H1 (cell line): Measurements from ENCODE around the gene CCDC18. TPM values are rescaled to one million over a fixed set of nuclear protein-coding genes. Genes with fewer than 3 reads are reported as not detected.
"Not testable (repeated sequence)": the region's sequence is repeated elsewhere in the genome, so short reads cannot be mapped to it uniquely, and the experiment has no call there.

Experiments
- CTCF ChIA-PET: fragments of 300-600 bp; sonication (Branson Sonifier 250); formaldehyde crosslinking; loops from one replicate; lab custom pipeline; 2021; ENCODE audit not compliant: partially characterized antibody; lab: Charles Lee
- POLR2A ChIA-PET: fragments of 300-600 bp; sonication (Branson Sonifier 250); formaldehyde crosslinking; loops from one replicate; lab custom pipeline; 2021; ENCODE audit warnings: inconsistent platforms; ENCODE audit not compliant: partially characterized antibody; lab: Charles Lee
- DNase-seq, 2 experiments: peaks; one replicate each; pipeline versions ENCODE4 v3.0.0 to v3.0.0-alpha.2; 2010 to 2022; ENCODE audit warnings: low spot score in 2 of 2, low read depth in 1 of 2, mixed read lengths in 1 of 2
- FAIRE-seq: peaks from 2 replicates; lab custom pipeline; 2011; peaks lifted over from hg19 to GRCh38; lab: Jason Lieb, UNC
- H2AFZ ChIP-seq: 2 replicates; pipeline ENCODE4 v1.8.1; 2012; ENCODE audit warnings: low read length, inconsistent platforms
- H2AK5ac ChIP-seq: 2 replicates; pipeline ENCODE4 v1.6.1; 2013; ENCODE audit warnings: low read depth, low read length
- H2BK120ac ChIP-seq: replicated peaks from 2 replicates; pipeline ENCODE3; 2013; ENCODE audit warnings: low read depth, low read length, inconsistent platforms
- H2BK12ac ChIP-seq: 2 replicates; pipeline ENCODE4 v1.6.1; 2013; ENCODE audit warnings: low read depth, low read length
- H2BK15ac ChIP-seq: 2 replicates; pipeline ENCODE4 v1.6.1; 2013; ENCODE audit warnings: low read length
- H2BK20ac ChIP-seq: 2 replicates; pipeline ENCODE4 v1.6.1; 2013; ENCODE audit warnings: low read length
- H2BK5ac ChIP-seq: 2 replicates; pipeline ENCODE4 v1.6.1; 2013; ENCODE audit warnings: low read depth, low read length
- H3K14ac ChIP-seq: 2 replicates; pipeline ENCODE4 v1.6.1; 2013; ENCODE audit warnings: inconsistent platforms; ENCODE audit not compliant: insufficient read length
- H3K18ac ChIP-seq: 2 replicates; pipeline ENCODE4 v1.6.1; 2013; ENCODE audit warnings: low read length; ENCODE audit errors: extremely low read depth
- H3K23ac ChIP-seq: 2 replicates; pipeline ENCODE4 v1.6.1; 2013; ENCODE audit warnings: inconsistent platforms; ENCODE audit not compliant: insufficient read length
- H3K23me2 ChIP-seq: 2 replicates; pipeline ENCODE4 v1.6.1; 2013; ENCODE audit warnings: low read depth, low read length
- H3K27ac ChIP-seq: 2 replicates; pipeline ENCODE4 v1.6.1; 2011; ENCODE audit warnings: low read depth, low read length, inconsistent platforms
- H3K27me3 ChIP-seq, 4 experiments: replicated peaks in 1 of 4; 1 replicate in 1 of 4; 2 replicates in 3 of 4; pipeline versions ENCODE4 v1.6.1 to v1.8.1; 2011 to 2013; ENCODE audit warnings: low read length in 3 of 4, mild to moderate bottlenecking in 3 of 4, inconsistent platforms in 2 of 4, mixed read lengths in 2 of 4, moderate library complexity in 1 of 4; ENCODE audit not compliant: control insufficient read depth in 3 of 4, insufficient read depth in 3 of 4; ENCODE audit errors: extremely low read depth in 1 of 4
- H3K36me3 ChIP-seq, 4 experiments: 2 replicates each; pipeline versions ENCODE4 v1.6.1 to v1.8.1; 2011 to 2013; ENCODE audit warnings: mild to moderate bottlenecking in 4 of 4, low read length in 3 of 4, moderate library complexity in 2 of 4, control low read depth in 1 of 4, inconsistent platforms in 1 of 4; ENCODE audit not compliant: insufficient read depth in 4 of 4, control insufficient read depth in 2 of 4
- H3K4ac ChIP-seq: replicated peaks from 2 replicates; pipeline ENCODE3; 2013; ENCODE audit warnings: low read length, low read depth, mixed read lengths, inconsistent platforms; ENCODE audit not compliant: insufficient read length
- H3K4me1 ChIP-seq, 4 experiments: replicated peaks in 1 of 4; 1 replicate in 1 of 4; 2 replicates in 3 of 4; pipeline versions ENCODE4 v1.6.1 to v1.8.1; 2011 to 2013; ENCODE audit warnings: low read length in 3 of 4, inconsistent platforms in 2 of 4, mixed read lengths in 1 of 4; ENCODE audit not compliant: insufficient read depth in 4 of 4, control insufficient read depth in 3 of 4
- H3K4me2 ChIP-seq, 2 experiments: 2 replicates each; pipeline versions ENCODE4 v1.6.1 to v1.8.1; 2011 to 2013; ENCODE audit warnings: low read depth in 2 of 2, low read length in 2 of 2, control low read depth in 1 of 2, inconsistent platforms in 1 of 2, mild to moderate bottlenecking in 1 of 2; ENCODE audit not compliant: insufficient read depth in 1 of 2
- H3K4me3 ChIP-seq, 4 experiments: fragments of 200-600, 300-600 bp in 1 of 4; sonication (generic), shearing (Covaris generic), sonication (Bioruptor Twin) in 1 of 4; 2 replicates each; pipeline versions ENCODE4 v1.5.1 to v1.8.1; 2011 to 2016; ENCODE audit warnings: low read length in 4 of 4, low read depth in 3 of 4, control low read depth in 2 of 4, inconsistent platforms in 2 of 4, mild to moderate bottlenecking in 2 of 4, mixed read lengths in 1 of 4, moderate library complexity in 1 of 4; ENCODE audit not compliant: insufficient read depth in 2 of 4; ENCODE audit errors: extremely low read depth in 1 of 4
- H3K56ac ChIP-seq: replicated peaks from 2 replicates; pipeline ENCODE3; 2013; ENCODE audit warnings: low read depth, mild to moderate bottlenecking, mixed read lengths, low read length, inconsistent platforms; ENCODE audit not compliant: insufficient read length
- H3K79me1 ChIP-seq: 2 replicates; pipeline ENCODE4 v1.6.1; 2013; ENCODE audit warnings: low read depth, low read length, control low read depth
- H3K79me2 ChIP-seq, 2 experiments: 2 replicates each; pipeline versions ENCODE4 v1.6.1 to v1.8.1; 2012 to 2013; ENCODE audit warnings: low read length in 2 of 2, mild to moderate bottlenecking in 2 of 2, inconsistent platforms in 1 of 2; ENCODE audit not compliant: insufficient read depth in 2 of 2, control insufficient read depth in 1 of 2
- H3K9ac ChIP-seq, 4 experiments: replicated peaks in 1 of 4; 1 replicate in 1 of 4; 2 replicates in 3 of 4; pipeline versions ENCODE4 v1.6.1 to v1.8.1; 2011 to 2013; ENCODE audit warnings: low read depth in 3 of 4, low read length in 3 of 4, control low read depth in 2 of 4, mild to moderate bottlenecking in 2 of 4, moderate library complexity in 2 of 4, inconsistent platforms in 1 of 4; ENCODE audit errors: extremely low read depth in 1 of 4
- H3K9me3 ChIP-seq, 2 experiments: 2 replicates each; pipeline versions ENCODE4 v1.6.1 to v1.8.1; 2012 to 2013; ENCODE audit warnings: mild to moderate bottlenecking in 2 of 2, moderate library complexity in 2 of 2, control low read depth in 1 of 2, inconsistent platforms in 1 of 2, low read depth in 1 of 2, low read length in 1 of 2, mixed read lengths in 1 of 2; ENCODE audit not compliant: insufficient read depth in 2 of 2
- H4K20me1 ChIP-seq, 2 experiments: replicated peaks in 1 of 2; 2 replicates each; pipeline versions ENCODE3 to v1.8.1; 2011 to 2013; ENCODE audit warnings: inconsistent platforms in 2 of 2, low read length in 2 of 2, mild to moderate bottlenecking in 1 of 2; ENCODE audit not compliant: insufficient read depth in 2 of 2, control insufficient read depth in 1 of 2
- H4K5ac ChIP-seq: 2 replicates; pipeline ENCODE4 v1.6.1; 2013; ENCODE audit warnings: low read length, low read depth, mixed read lengths, inconsistent platforms; ENCODE audit not compliant: insufficient read length
- H4K8ac ChIP-seq: 2 replicates; pipeline ENCODE4 v1.8.0; 2013; ENCODE audit warnings: mild to moderate bottlenecking, moderate library complexity, low read length, inconsistent platforms; ENCODE audit not compliant: insufficient read depth; ENCODE audit errors: extremely low read depth
- H4K91ac ChIP-seq: replicated peaks from 2 replicates; pipeline ENCODE3; 2013; ENCODE audit warnings: low read length, mixed read lengths, inconsistent platforms; ENCODE audit not compliant: insufficient read length
- EZH2 ChIP-seq: fragments of 200-600 bp; sonication (generic); IDR thresholded peaks from 2 replicates; pipeline ENCODE4 v1.7.1; 2012; ENCODE audit warnings: low read depth, mild to moderate bottlenecking, moderate library complexity, low read length, inconsistent platforms; ENCODE audit not compliant: severe bottlenecking
- JUND ChIP-seq: IDR thresholded peaks from 2 replicates; pipeline ENCODE4 v1.6.1; 2011; ENCODE audit warnings: mild to moderate bottlenecking, improper control_type of control experiment, low read length
- SP1 ChIP-seq: IDR thresholded peaks from 2 replicates; pipeline ENCODE4 v1.6.1; 2011; ENCODE audit warnings: low read depth, low read length
- WGBS, 2 experiments: shearing (Covaris generic) in 1 of 2; methylation state at CpG; one replicate each; pipeline versions ENCODE4 v1.1.6 to v1.1.7; 2013 to 2015; ENCODE audit warnings: low lambda C conversion rate in 2 of 2, mixed read lengths in 2 of 2, inconsistent platforms in 1 of 2, low coverage in 1 of 2, missing lambda C conversion rate in 1 of 2; ENCODE audit not compliant: insufficient replicate concordance in 2 of 2, insufficient coverage in 1 of 2, insufficient read length in 1 of 2; ENCODE audit errors: extremely low coverage in 1 of 2, missing lambda C conversion rate in 1 of 2; 5-methylcytosine and 5-hydroxymethylcytosine counted together
- polyA plus RNA-seq, 7 experiments: library from polyadenylated mRNA; depleted of rRNA in 3 of 7; stranded (reverse) in 5 of 7; unstranded in 2 of 7; fragments of >200 nt in 5 of 7; fragments of 200-250 nt in 2 of 7; gene quantifications; 1 replicate in 5 of 7; 2 replicates in 1 of 7; 4 replicates in 1 of 7; pipeline versions ENCODE4 v1.2.1 to v1.2.3, GENCODE V29; 2011 to 2013; ENCODE audit warnings: missing spikeins in 2 of 7, mixed read lengths in 2 of 7
- total RNA-seq: library from RNA; stranded (reverse); fragmentation: NEBNext Ultra II Directional; extraction: Animal tissue kit (Norgen Biotek cat#: 25700); gene quantifications from 2 replicates; pipeline ENCODE4 v1.2.1, GENCODE V29; 2021
- TF ChIP-seq, protein P1 (sequence below): IDR thresholded peaks from 2 replicates; pipeline ENCODE4 v1.6.1; 2012; ENCODE audit warnings: inconsistent platforms

CCDC18 gene
- total and polyA plus RNA-seq, 2 of the 8 experiments (the other 6 are each of a cell fraction or from before 2014, with no cell fraction given): 3.0 to 21.2 TPM

DNA sequence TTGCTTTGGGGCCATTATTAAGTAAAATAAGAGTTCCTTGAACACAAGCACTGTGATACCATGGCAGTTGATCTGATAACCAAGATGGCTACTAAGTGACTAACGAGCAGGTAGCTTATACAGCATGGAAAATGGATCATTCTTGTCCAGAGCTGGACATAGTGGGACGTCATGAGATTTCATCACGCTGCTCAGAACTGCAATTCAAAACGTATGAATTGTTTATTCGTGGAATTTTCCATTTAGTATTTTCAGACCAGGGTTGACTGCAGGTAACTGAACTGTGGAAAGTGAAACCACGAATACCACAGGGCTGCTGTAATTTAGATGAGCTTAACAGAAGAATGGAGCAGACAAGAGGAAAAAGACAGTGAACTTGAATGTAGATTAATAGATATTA is 38.9 kb downstream of the CCDC18 start (continued):
- TF ChIP-seq EZH2: no peak
- no peak for TF ChIP-seq JUND
- no peak for TF ChIP-seq SP1
- TF ChIP-seq, protein P1, sequence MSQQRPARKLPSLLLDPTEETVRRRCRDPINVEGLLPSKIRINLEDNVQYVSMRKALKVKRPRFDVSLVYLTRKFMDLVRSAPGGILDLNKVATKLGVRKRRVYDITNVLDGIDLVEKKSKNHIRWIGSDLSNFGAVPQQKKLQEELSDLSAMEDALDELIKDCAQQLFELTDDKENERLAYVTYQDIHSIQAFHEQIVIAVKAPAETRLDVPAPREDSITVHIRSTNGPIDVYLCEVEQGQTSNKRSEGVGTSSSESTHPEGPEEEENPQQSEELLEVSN: no peak

DNA sequence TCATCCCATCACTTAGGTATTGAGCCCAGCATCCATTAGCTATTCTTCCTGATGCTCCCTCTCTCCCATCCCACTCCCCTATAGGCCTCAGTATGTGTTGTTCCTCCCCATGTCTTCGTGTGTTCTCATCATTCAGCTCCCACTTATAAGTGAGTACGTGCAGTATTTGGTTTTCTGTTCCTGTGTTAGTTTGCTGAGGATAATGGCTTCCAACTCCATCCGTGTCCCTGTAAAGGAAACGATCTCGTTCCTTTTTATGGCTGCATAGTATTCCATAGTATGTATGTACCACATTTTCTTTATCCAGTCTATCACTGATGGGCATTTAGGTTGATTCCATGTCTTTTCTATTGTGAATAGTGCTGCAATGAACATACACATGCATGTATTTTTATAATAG is 40.2 kb downstream of the CCDC18 start:
- H3K4ac ChIP-seq, H4K20me1 ChIP-seq, H3K4me2 ChIP-seq, H3K4me3 ChIP-seq, H3K9ac ChIP-seq, H2BK15ac ChIP-seq, H3K4me1 ChIP-seq, H3K14ac ChIP-seq, H3K79me1 ChIP-seq, H2BK20ac ChIP-seq, H3K27me3 ChIP-seq, H3K9me3 ChIP-seq, H3K18ac ChIP-seq, H2BK5ac ChIP-seq, H2AFZ ChIP-seq, FAIRE-seq, H2BK12ac ChIP-seq, H2BK120ac ChIP-seq, H4K91ac ChIP-seq, H2AK5ac ChIP-seq, DNase-seq, POLR2A ChIA-PET, H4K8ac ChIP-seq, H3K79me2 ChIP-seq, H3K23me2 ChIP-seq, H3K56ac ChIP-seq, H4K5ac ChIP-seq, H3K27ac ChIP-seq, H3K23ac ChIP-seq: not testable (repeated sequence)
- CTCF ChIA-PET: interaction anchor here (1.0 to 1.5 kb wide), 2 partner anchors 12 to 199 kb away, joined by 3 read pairs; no protein-coding TSS in a partner anchor
- 87% methylated on average over 5 of the region's 5 CpGs; no CpG with 5 or more reads in 1 of the 2 experiments for WGBS, 2 experiments
- H3K36me3 ChIP-seq: peaks cover 2 to 84% (median 22%) of the 10 kb centered on the region in 4 experiments; a peak in 7 of 8 replicates
